GM19351 (cell line): ENCODE results near the gene SPSB3.

ENCODE experiments used
- ATAC-seq: cut with Tn5 transposase; IDR thresholded peaks from one replicate; pipeline ENCODE4 v1.9.1; 2021; ENCODE audit warnings: mild to moderate bottlenecking, moderate library complexity; ENCODE audit not compliant: unreplicated experiment

Gene SPSB3

GRCh38 chr16:1765826-1766225, 16.5 kb downstream of the SPSB3 start:
- no peak for ATAC-seq

GRCh38 chr16:1764971-1765370, 17.4 kb downstream of the SPSB3 start:
- ATAC-seq = no peak

- no peak for ATAC-seq
These were observed 18.6 kb downstream of the SPSB3 start for GRCh38 chr16:1763521-1764511.

GRCh38 chr16:1762879-1763520, 19.4 kb downstream of the SPSB3 start:
- no peak for ATAC-seq

- ATAC-seq = no peak
These were observed 20.0 kb downstream of the SPSB3 start for GRCh38 chr16:1762196-1762878.

- ATAC-seq = no peak
These were observed 20.6 kb downstream of the SPSB3 start for GRCh38 chr16:1761751-1762150.

- no peak for ATAC-seq
These were observed 21.5 kb downstream of the SPSB3 start for GRCh38 chr16:1760911-1761310.

GRCh38 chr16:1759511-1759910, 22.9 kb downstream of the SPSB3 start:
- ATAC-seq = no peak

GRCh38 chr16:1758923-1759322, 23.4 kb downstream of the SPSB3 start:
- no peak for ATAC-seq

GRCh38 chr16:1757714-1758461, 24.5 kb downstream of the SPSB3 start:
- ATAC-seq = no peak

GRCh38 chr16:1754204-1754603, 28.2 kb downstream of the SPSB3 start:
- no peak for ATAC-seq

GRCh38 chr16:1752853-1753252, 29.5 kb downstream of the SPSB3 start:
- no peak for ATAC-seq

- ATAC-seq = no peak
These were observed 30.4 kb downstream of the SPSB3 start for GRCh38 chr16:1751946-1752345.

GRCh38 chr16:1749152-1750117, 32.9 kb downstream of the SPSB3 start:
- ATAC-seq = no peak

- ATAC-seq = no peak
These were observed 34.4 kb downstream of the SPSB3 start for GRCh38 chr16:1747934-1748333.

GRCh38 chr16:1746693-1747195, 35.6 kb downstream of the SPSB3 start:
- ATAC-seq = no peak

GRCh38 chr16:1745900-1746692, 36.3 kb downstream of the SPSB3 start:
- ATAC-seq = no peak

- no peak for ATAC-seq
These were observed 37.0 kb downstream of the SPSB3 start for GRCh38 chr16:1745181-1745899.
